Transverse colon (tissue), 4 donors: ENCODE results near the gene TNS3. TPM values are rescaled to one million over a fixed set of nuclear protein-coding genes. Genes with fewer than 3 reads are reported as not detected.

Experiments
- DNase-seq: peaks from one replicate; pipeline ENCODE4 v3.0.0-alpha.2; 2019
- H3K27ac ChIP-seq, 4 donors: fragments of 200-600 bp; sonication (generic); 2 replicates each; pipeline ENCODE4 v1.5.1; 2016 to 2018; ENCODE audit warnings: inconsistent platforms in 4 of 4
- H3K27me3 ChIP-seq: fragments of 200-600 bp; sonication (generic); 2 replicates; pipeline ENCODE4 v1.5.1; 2017; ENCODE audit warnings: inconsistent platforms
- H3K36me3 ChIP-seq, 4 donors: fragments of 200-600 bp; sonication (generic); 2 replicates each; pipeline ENCODE4 v1.5.1; 2017 to 2019; ENCODE audit warnings: inconsistent platforms in 4 of 4
- H3K4me1 ChIP-seq, 4 donors: fragments of 200-600 bp; sonication (generic); 2 replicates each; pipeline ENCODE4 v1.5.1; 2017 to 2020; ENCODE audit warnings: inconsistent platforms in 4 of 4
- H3K4me3 ChIP-seq, 4 donors: fragments of 200-600 bp; sonication (generic); 1 replicate in 1 of 4; 2 replicates in 3 of 4; pipeline versions ENCODE4 v1.5.1 to v1.6.1; 2017 to 2019; ENCODE audit warnings: inconsistent platforms in 4 of 4
- H3K9me3 ChIP-seq, 2 donors: fragments of 200-600 bp; sonication (generic); 2 replicates each; pipeline ENCODE4 v1.5.1; 2017 to 2019; ENCODE audit warnings: inconsistent platforms in 2 of 2
- EP300 ChIP-seq: sonication (generic); formaldehyde crosslinking; IDR thresholded peaks from one replicate; pipeline ENCODE4 v1.6.1; 2017; ENCODE audit warnings: antibody characterized with exemption, low read depth
- POLR2A ChIP-seq: fragments of 450-650 bp; IDR thresholded peaks from one replicate; pipeline ENCODE4 v1.6.1; 2016; ENCODE audit warnings: antibody characterized with exemption, mild to moderate bottlenecking, moderate library complexity
- POLR2AphosphoS5 ChIP-seq, 3 donors: sonication (generic); formaldehyde crosslinking; IDR thresholded peaks; one replicate each; pipeline ENCODE4 v1.6.1; 2016; ENCODE audit warnings: antibody characterized with exemption in 3 of 3
- WGBS, 2 donors: methylation state at CpG; one replicate each; pipeline ENCODE4 v1.1.5; 2018; ENCODE audit warnings: low coverage in 1 of 2; 5-methylcytosine and 5-hydroxymethylcytosine counted together
- in situ Hi-C, 4 donors: fragments of 200-750 bp; cut with MboI; loops; one replicate each; pipeline versions ENCODE4 v1.15.0 to v1.15.1; 2017; ENCODE audit warnings: low sequenced_read_pairs in 3 of 4, low pct_ligation_motif_present in 1 of 4, low pct_unique_long_range_greater_than_20kb in 1 of 4
- intact Hi-C: fragments of 100-400 bp; cut with DNase I; formaldehyde crosslinking; loops from one replicate; pipeline ENCODE4 v1.15.1; 2023; ENCODE audit warnings: low total_unique reads
- total RNA-seq, 4 donors: library from RNA; depleted of rRNA; stranded (reverse); fragments of >200 nt; gene quantifications; one replicate each; pipeline ENCODE4 v1.1.0, GENCODE V29; 2016
- TF ChIP-seq, protein P1 (sequence below), 5 experiments: fragments of 200-600 bp in 3 of 5; fragments of 450-650 bp in 2 of 5; sonication (generic) in 3 of 5; IDR thresholded peaks; 1 replicate in 2 of 5; 2 replicates in 3 of 5; pipeline ENCODE4 v1.5.1; 2016 to 2017; ENCODE audit warnings: antibody characterized with exemption in 5 of 5, inconsistent platforms in 3 of 5, mild to moderate bottlenecking in 2 of 5, moderate library complexity in 1 of 5

The TNS3 gene
- total RNA-seq, 4 donors from 2014 or later: 58.5 to 104 (median 72.7) TPM

GRCh38 chr7:47266799-47267198, 315.1 kb downstream of the TNS3 start:
- Histone ChIP-seq H3K9me3 (no peaks in the 10 kb centered on the region), H3K27me3 (no peaks in the 10 kb centered on the region), H3K4me1 (peaks cover 0 to 9% (median 5%) of the 10 kb centered on the region in 4 donors), H3K4me3 (no peak overlapping the region), H3K36me3 (no peaks in the 10 kb centered on the region), H3K27ac (peak overlapping the region; percentile 72 to 84 (median 82))
- 51% methylated on average over 6 of the region's 6 CpGs; no CpG with 5 or more reads in 1 of the 2 donors for WGBS, 2 donors
- TF ChIP-seq EP300 (no peak), POLR2A (peak; percentile 60), POLR2AphosphoS5 (IDR thresholded peaks at IDR 0.05) (peak in 2 of 3 donors; percentile 36 to 46)
- TF ChIP-seq, protein P1, sequence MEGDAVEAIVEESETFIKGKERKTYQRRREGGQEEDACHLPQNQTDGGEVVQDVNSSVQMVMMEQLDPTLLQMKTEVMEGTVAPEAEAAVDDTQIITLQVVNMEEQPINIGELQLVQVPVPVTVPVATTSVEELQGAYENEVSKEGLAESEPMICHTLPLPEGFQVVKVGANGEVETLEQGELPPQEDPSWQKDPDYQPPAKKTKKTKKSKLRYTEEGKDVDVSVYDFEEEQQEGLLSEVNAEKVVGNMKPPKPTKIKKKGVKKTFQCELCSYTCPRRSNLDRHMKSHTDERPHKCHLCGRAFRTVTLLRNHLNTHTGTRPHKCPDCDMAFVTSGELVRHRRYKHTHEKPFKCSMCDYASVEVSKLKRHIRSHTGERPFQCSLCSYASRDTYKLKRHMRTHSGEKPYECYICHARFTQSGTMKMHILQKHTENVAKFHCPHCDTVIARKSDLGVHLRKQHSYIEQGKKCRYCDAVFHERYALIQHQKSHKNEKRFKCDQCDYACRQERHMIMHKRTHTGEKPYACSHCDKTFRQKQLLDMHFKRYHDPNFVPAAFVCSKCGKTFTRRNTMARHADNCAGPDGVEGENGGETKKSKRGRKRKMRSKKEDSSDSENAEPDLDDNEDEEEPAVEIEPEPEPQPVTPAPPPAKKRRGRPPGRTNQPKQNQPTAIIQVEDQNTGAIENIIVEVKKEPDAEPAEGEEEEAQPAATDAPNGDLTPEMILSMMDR (IDR thresholded peaks at IDR 0.05): no peak
- in situ Hi-C loops (loop anchor here in 3 of 4 donors (10.0 to 25.0 kb wide), 4 partner anchors 168 to 558 kb away; no protein-coding TSS in a partner anchor), intact Hi-C loops (loop anchor here (5.0 kb wide), 2 partner anchors 551 to 1136 kb away; no protein-coding TSS in a partner anchor)
- DNase-seq: peak; percentile 86

GRCh38 chr7:47266131-47266706, 315.7 kb downstream of the TNS3 start:
- peaks cover 0 to 9% (median 5%) of the 10 kb centered on the region in 4 donors for H3K4me1 ChIP-seq
- no peaks in the 10 kb centered on the region for H3K36me3 ChIP-seq
- no peaks in the 10 kb centered on the region for H3K27me3 ChIP-seq
- H3K27ac ChIP-seq: peak overlapping the region; percentile 72 to 84 (median 82)
- H3K4me3 ChIP-seq: no peak overlapping the region
- no peaks in the 10 kb centered on the region for H3K9me3 ChIP-seq
- TF ChIP-seq POLR2AphosphoS5 (IDR thresholded peaks at IDR 0.05): peak in 2 of 3 donors; percentile 24 to 57
- TF ChIP-seq, protein P1 (IDR thresholded peaks at IDR 0.05): peak; percentile 89 to 97 (median 92)
- no peak for TF ChIP-seq EP300
- in situ Hi-C loops (loop anchor here in 3 of 4 donors (10.0 to 25.0 kb wide), 4 partner anchors 169 to 559 kb away; no protein-coding TSS in a partner anchor), intact Hi-C loops (loop anchor here (5.0 kb wide), 2 partner anchors 551 to 1136 kb away; no protein-coding TSS in a partner anchor)
- 0 to 19% methylated on average over 2 to 7 of the region's 7 CpGs for WGBS, 2 donors
- peak; percentile 75 for DNase-seq

DNA sequence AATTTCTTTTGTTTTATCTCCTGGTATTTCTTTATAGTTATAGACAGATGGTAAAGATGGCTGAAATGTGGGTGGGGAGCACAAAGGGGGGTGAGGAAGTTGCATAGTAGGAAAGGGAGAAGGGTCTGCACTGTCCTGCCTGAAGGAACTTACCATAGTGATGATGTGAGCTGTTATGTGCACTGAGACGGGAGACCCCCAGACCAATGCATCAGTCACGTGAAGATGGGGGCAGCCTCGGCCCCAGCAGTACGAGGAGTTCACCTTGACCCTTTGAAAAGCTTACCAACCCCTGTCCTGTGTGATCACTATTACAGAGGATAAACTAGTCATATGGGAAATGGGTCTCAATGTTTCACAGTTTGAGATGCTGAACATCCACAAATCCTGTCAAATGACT, 316.3 kb downstream of the TNS3 start:
- in situ Hi-C loops (loop anchor here in 3 of 4 donors (10.0 to 25.0 kb wide), 4 partner anchors 169 to 559 kb away; no protein-coding TSS in a partner anchor), intact Hi-C loops (loop anchor here (5.0 kb wide), 2 partner anchors 552 to 1137 kb away; no protein-coding TSS in a partner anchor)
- H3K36me3 ChIP-seq: no peaks in the 10 kb centered on the region
- DNase-seq: no peak
- H3K4me3 ChIP-seq: no peak overlapping the region
- TF ChIP-seq, protein P1 (IDR thresholded peaks at IDR 0.05): no peak
- TF ChIP-seq EP300 (no peak), POLR2A (no peak), POLR2AphosphoS5 (IDR thresholded peaks at IDR 0.05) (no peak)
- H3K4me1 ChIP-seq: peaks cover 0 to 9% (median 5%) of the 10 kb centered on the region in 4 donors
- H3K27me3 ChIP-seq: no peaks in the 10 kb centered on the region
- H3K27ac ChIP-seq: no peak overlapping the region
- H3K9me3 ChIP-seq: no peaks in the 10 kb centered on the region
- WGBS, 2 donors: 89% methylated on average over 4 of the region's 4 CpGs; no CpG with 5 or more reads in 1 of the 2 donors

DNA sequence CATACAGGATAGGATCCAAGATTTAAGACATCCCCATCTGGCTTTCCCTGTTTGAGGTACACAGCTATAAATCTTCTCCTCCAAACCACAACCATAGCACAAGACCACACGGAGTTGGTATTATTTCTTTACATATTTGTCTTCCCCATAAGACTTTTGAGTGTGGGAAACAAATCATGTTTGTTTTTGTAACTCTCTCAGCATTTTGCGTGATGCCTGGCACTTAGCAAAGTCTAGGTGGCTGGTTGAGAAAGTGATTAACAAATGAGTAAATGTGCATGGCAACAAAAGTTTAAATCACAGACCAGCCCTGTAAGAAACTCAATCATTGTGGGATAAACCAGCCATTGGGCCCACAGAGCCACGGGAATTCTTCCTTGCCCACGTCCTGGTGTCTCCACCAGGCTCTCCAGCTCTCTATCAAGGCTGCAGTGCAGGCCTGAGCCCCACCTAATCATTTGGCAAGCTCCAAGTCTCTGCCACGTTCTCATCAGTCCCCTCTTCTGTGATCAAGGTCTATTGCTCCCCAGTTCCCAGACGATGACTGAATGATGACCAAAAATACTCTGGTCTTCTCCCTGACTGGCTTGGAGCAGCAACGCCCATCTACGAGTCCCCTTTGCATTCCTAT, 317.8 kb downstream of the TNS3 start:
- TF ChIP-seq POLR2AphosphoS5 (IDR thresholded peaks at IDR 0.05) (no peak), POLR2A (no peak), EP300 (no peak)
- TF ChIP-seq, protein P1 (IDR thresholded peaks at IDR 0.05): no peak
- Histone ChIP-seq H3K27ac (no peak overlapping the region), H3K27me3 (no peaks in the 10 kb centered on the region), H3K9me3 (no peaks in the 10 kb centered on the region), H3K4me3 (no peak overlapping the region), H3K4me1 (peaks cover 0 to 9% (median 5%) of the 10 kb centered on the region in 4 donors), H3K36me3 (no peaks in the 10 kb centered on the region)
- WGBS, 2 donors: 67 to 75% methylated on average over 2 to 8 of the region's 8 CpGs
- intact Hi-C loops (no loop called here), in situ Hi-C loops (loop anchor here in 3 of 4 donors (10.0 to 25.0 kb wide), 4 partner anchors 171 to 561 kb away; no protein-coding TSS in a partner anchor)
- DNase-seq: no peak
